Endothelial cell of umbilical vein (primary cell): ENCODE data around the gene KRT8. TPM values are rescaled to one million over a fixed set of nuclear protein-coding genes. Genes with fewer than 3 reads are reported as not detected.

ENCODE experiments used
- BruUV-seq: library from RNA; stranded (reverse); fragments of 400-500 nt; replicated peaks from 2 replicates; lab custom pipeline; 2021; lab: Mats Ljungman, UMichigan
- CTCF ChIA-PET: fragments of 300-600, 350-600 bp; sonication (Branson Sonifier 250); formaldehyde crosslinking; loops from one replicate; lab custom pipeline; 2021; ENCODE audit warnings: antibody characterized with exemption, inconsistent platforms; lab: Charles Lee
- POLR2A ChIA-PET: fragments of 300-600, 350-600 bp; sonication (Branson Sonifier 250); formaldehyde crosslinking; loops from one replicate; lab custom pipeline; 2021; ENCODE audit warnings: antibody characterized with exemption, inconsistent platforms; lab: Charles Lee
- DNase-seq: peaks from one replicate; pipeline ENCODE4 v3.0.0-alpha.2; 2011; ENCODE audit warnings: low read depth, low spot score
- FAIRE-seq: peaks from 2 replicates; lab custom pipeline; 2011; peaks lifted over from hg19 to GRCh38; lab: Jason Lieb, UNC
- H2AFZ ChIP-seq: 2 replicates; pipeline ENCODE4 v1.6.0; 2012; ENCODE audit warnings: low read depth, low read length, control low read depth, inconsistent platforms
- H3K27ac ChIP-seq: 2 replicates; pipeline ENCODE4 v1.5.1; 2011; ENCODE audit warnings: low read depth, mild to moderate bottlenecking, control low read depth, low read length, moderate library complexity; ENCODE audit not compliant: insufficient read depth
- H3K27me3 ChIP-seq, 2 experiments: 2 replicates each; pipeline versions ENCODE4 v1.6.0 to v1.6.1; 2011; ENCODE audit warnings: low read length in 2 of 2, mixed read lengths in 1 of 2; ENCODE audit not compliant: control insufficient read depth in 2 of 2, insufficient read depth in 2 of 2
- H3K36me3 ChIP-seq, 2 experiments: 2 replicates in 1 of 2; 3 replicates in 1 of 2; pipeline ENCODE4 v1.5.1; 2011; ENCODE audit warnings: low read length in 2 of 2, mild to moderate bottlenecking in 1 of 2, moderate library complexity in 1 of 2; ENCODE audit not compliant: control insufficient read depth in 2 of 2, insufficient read depth in 2 of 2; ENCODE audit errors: extremely low read depth in 1 of 2
- H3K4me1 ChIP-seq: 3 replicates; pipeline ENCODE4 v1.5.1; 2011; ENCODE audit warnings: mild to moderate bottlenecking, low read length; ENCODE audit not compliant: control insufficient read depth, insufficient read depth; ENCODE audit errors: extremely low read depth
- H3K4me2 ChIP-seq: 2 replicates; pipeline ENCODE4 v1.6.1; 2011; ENCODE audit warnings: low read length, control low read depth, mixed read lengths; ENCODE audit not compliant: insufficient read depth
- H3K4me3 ChIP-seq, 3 experiments: fragments of 200-600 bp in 1 of 3; sonication (generic), shearing (Covaris generic) in 1 of 3; replicated peaks in 1 of 3; 2 replicates each; pipeline ENCODE4 v1.5.1; 2011 to 2016; ENCODE audit warnings: control low read depth in 3 of 3, low read length in 3 of 3, mild to moderate bottlenecking in 2 of 3, inconsistent platforms in 1 of 3, low read depth in 1 of 3, moderate library complexity in 1 of 3; ENCODE audit not compliant: insufficient read depth in 1 of 3
- H3K79me2 ChIP-seq: 2 replicates; pipeline ENCODE4 v1.6.0; 2012; ENCODE audit warnings: low read length, inconsistent platforms; ENCODE audit not compliant: control insufficient read depth, insufficient read depth
- H3K9ac ChIP-seq: replicated peaks from 2 replicates; pipeline ENCODE3; 2011; ENCODE audit warnings: low read length, control low read depth; ENCODE audit not compliant: insufficient read depth; ENCODE audit errors: extremely low read depth
- H3K9me1 ChIP-seq: replicated peaks from 3 replicates; pipeline ENCODE4 v1.6.0; 2011; ENCODE audit warnings: mild to moderate bottlenecking, low read length; ENCODE audit not compliant: control insufficient read depth, insufficient read depth; ENCODE audit errors: extremely low read depth
- H3K9me3 ChIP-seq: replicated peaks from 2 replicates; pipeline ENCODE4 v1.5.1; 2012; ENCODE audit warnings: low read length, inconsistent platforms; ENCODE audit not compliant: control insufficient read depth, insufficient read depth
- H4K20me1 ChIP-seq: replicated peaks from 2 replicates; pipeline ENCODE3; 2011; ENCODE audit warnings: mild to moderate bottlenecking, low read length; ENCODE audit not compliant: control insufficient read depth, insufficient read depth; ENCODE audit errors: extremely low read depth
- EZH2 ChIP-seq: IDR thresholded peaks from 2 replicates; pipeline ENCODE4 v1.6.1; 2012; ENCODE audit warnings: borderline replicate concordance, low read depth, mild to moderate bottlenecking, moderate library complexity, low read length, inconsistent platforms; ENCODE audit not compliant: severe bottlenecking
- FOS ChIP-seq: IDR thresholded peaks from 2 replicates; pipeline ENCODE4 v1.6.1; 2011; ENCODE audit warnings: mild to moderate bottlenecking, low read length, moderate library complexity, borderline replicate concordance; ENCODE audit not compliant: insufficient read depth
- GATA2 ChIP-seq: IDR thresholded peaks from 2 replicates; pipeline ENCODE4 v1.7.0; 2011; ENCODE audit warnings: low read depth, mild to moderate bottlenecking, moderate library complexity, mixed read lengths, low read length; ENCODE audit not compliant: insufficient read length, insufficient read depth
- JUN ChIP-seq: IDR thresholded peaks from 2 replicates; pipeline ENCODE4 v1.6.1; 2011; ENCODE audit warnings: borderline replicate concordance, low read depth; ENCODE audit not compliant: insufficient read length, insufficient read depth
- MAX ChIP-seq: IDR thresholded peaks from 2 replicates; pipeline ENCODE4 v1.6.1; 2011; ENCODE audit not compliant: insufficient read depth, insufficient read length
- MYC ChIP-seq: IDR thresholded peaks from one replicate; pipeline ENCODE4 v1.6.1; 2011; ENCODE audit warnings: mild to moderate bottlenecking, low read depth, low read length
- POLR2A ChIP-seq: IDR thresholded peaks from 2 replicates; pipeline ENCODE4 v1.6.1; 2012; ENCODE audit warnings: low read depth, mild to moderate bottlenecking, control low read depth, low read length
- POLR2AphosphoS5 ChIP-seq: IDR thresholded peaks from 2 replicates; pipeline ENCODE4 v1.6.1; 2012; ENCODE audit warnings: low read depth, mild to moderate bottlenecking, control low read depth, low read length, moderate library complexity; ENCODE audit not compliant: insufficient read depth
- dilution Hi-C: fragments of 300-500 bp; cut with MboI; formaldehyde crosslinking; loops from one replicate; pipeline ENCODE4 v1.15.0; 2019; ENCODE audit warnings: low sequenced_read_pairs; ENCODE audit not compliant: extremely low pct_ligation_motif_present
- intact Hi-C: fragments of 100-400 bp; cut with micrococcal nuclease; formaldehyde crosslinking; loops from one replicate; pipeline ENCODE4 v1.10.0; 2022
- polyA plus RNA-seq, 4 experiments: library from polyadenylated mRNA; depleted of rRNA in 3 of 4; stranded (reverse) in 3 of 4; unstranded in 1 of 4; fragments of >200 nt; gene quantifications; 2 replicates each; pipeline versions ENCODE4 v1.2.1 to v1.2.3, GENCODE V29; 2011 to 2012; ENCODE audit warnings: missing spikeins in 1 of 4
- total RNA-seq: library from RNA; stranded (reverse); gene quantifications from 2 replicates; pipeline ENCODE4 v1.2.3, GENCODE V29; 2021
- TF ChIP-seq, protein P1 (sequence below), 2 donors: IDR thresholded peaks; 1 replicate in 1 of 2; 2 replicates in 1 of 2; pipeline ENCODE4 v1.5.1; 2011; ENCODE audit warnings: low read length in 2 of 2, mild to moderate bottlenecking in 2 of 2, moderate library complexity in 2 of 2, control low read depth in 1 of 2, inconsistent platforms in 1 of 2, low read depth in 1 of 2; ENCODE audit not compliant: insufficient read depth in 1 of 2; ENCODE audit errors: extremely low read depth in 1 of 2

The KRT8 gene
- total and polyA plus RNA-seq, 2 donors (not counting 3 experiments of a cell fraction or from before 2014, with no cell fraction given), result 23.5 to 31.7 TPM

DNA sequence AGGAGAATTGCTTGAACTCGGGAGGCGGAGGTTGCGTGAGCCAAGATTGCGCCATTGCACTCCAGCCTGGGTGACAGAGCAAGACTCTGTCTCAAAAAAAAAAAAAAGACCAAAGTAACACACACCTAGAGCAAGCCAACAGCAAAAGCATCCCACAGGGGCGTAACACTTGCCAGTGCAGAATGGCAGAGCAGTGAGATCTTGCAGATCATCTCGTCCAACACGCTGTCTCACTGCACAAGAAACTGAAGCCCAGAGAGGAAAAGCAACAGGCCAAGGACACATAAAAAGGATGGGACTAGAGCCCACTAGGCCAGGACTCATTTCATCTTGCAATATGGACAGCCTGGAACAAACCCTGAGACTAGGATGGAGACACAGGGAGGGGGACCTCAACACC lies 43.4 kb downstream of the KRT8 start:
- Histone ChIP-seq H2AFZ (no peak overlapping the region), H3K79me2 (no peaks in the 10 kb centered on the region), H3K4me2 (no peak overlapping the region), H3K4me3 (no peak overlapping the region), H3K27ac (no peak overlapping the region), H3K36me3 (no peaks in the 10 kb centered on the region), H3K9me3 (no peaks in the 10 kb centered on the region), H3K9ac (no peak overlapping the region), H3K27me3 (peaks cover 0 to 3% of the 10 kb centered on the region in 2 experiments), H4K20me1 (no peaks in the 10 kb centered on the region), H3K9me1 (no peaks in the 10 kb centered on the region), H3K4me1 (no peaks in the 10 kb centered on the region)
- intact Hi-C loops, result loop anchor here (10.0 kb wide), 1 partner anchor 167 kb away; no protein-coding TSS in a partner anchor
- DNase-seq (no peak), FAIRE-seq (no peak)
- CTCF ChIA-PET, result interaction anchor here (1.0 to 1.4 kb wide), 3 partner anchors 9 to 278 kb away, joined by 3 to 5 read pairs (median 5); no protein-coding TSS in a partner anchor
- TF ChIP-seq MAX, result no peak
- no peak for TF ChIP-seq MYC
- TF ChIP-seq JUN, result no peak
- no peak for TF ChIP-seq POLR2AphosphoS5
- TF ChIP-seq FOS, result no peak
- TF ChIP-seq POLR2A, result no peak
- no peak for TF ChIP-seq EZH2
- TF ChIP-seq, protein P1, sequence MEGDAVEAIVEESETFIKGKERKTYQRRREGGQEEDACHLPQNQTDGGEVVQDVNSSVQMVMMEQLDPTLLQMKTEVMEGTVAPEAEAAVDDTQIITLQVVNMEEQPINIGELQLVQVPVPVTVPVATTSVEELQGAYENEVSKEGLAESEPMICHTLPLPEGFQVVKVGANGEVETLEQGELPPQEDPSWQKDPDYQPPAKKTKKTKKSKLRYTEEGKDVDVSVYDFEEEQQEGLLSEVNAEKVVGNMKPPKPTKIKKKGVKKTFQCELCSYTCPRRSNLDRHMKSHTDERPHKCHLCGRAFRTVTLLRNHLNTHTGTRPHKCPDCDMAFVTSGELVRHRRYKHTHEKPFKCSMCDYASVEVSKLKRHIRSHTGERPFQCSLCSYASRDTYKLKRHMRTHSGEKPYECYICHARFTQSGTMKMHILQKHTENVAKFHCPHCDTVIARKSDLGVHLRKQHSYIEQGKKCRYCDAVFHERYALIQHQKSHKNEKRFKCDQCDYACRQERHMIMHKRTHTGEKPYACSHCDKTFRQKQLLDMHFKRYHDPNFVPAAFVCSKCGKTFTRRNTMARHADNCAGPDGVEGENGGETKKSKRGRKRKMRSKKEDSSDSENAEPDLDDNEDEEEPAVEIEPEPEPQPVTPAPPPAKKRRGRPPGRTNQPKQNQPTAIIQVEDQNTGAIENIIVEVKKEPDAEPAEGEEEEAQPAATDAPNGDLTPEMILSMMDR (IDR thresholded peaks at IDR 0.05; ENCODE audit: extremely low read depth in 1 of 2, insufficient read depth in 1 of 2, low read depth in 1 of 2, low read length in 2 of 2), result no peak
- no peak for TF ChIP-seq GATA2
- POLR2A ChIA-PET, result interaction anchor here (0.7 kb wide), 1 partner anchor 9 kb away, joined by 4 read pairs; no protein-coding TSS in a partner anchor
- BruUV-seq, result no TSS peak
- dilution Hi-C loops, result no loop called here
